ENCODE measurements around the gene DDR1. TPM values are rescaled to one million over a fixed set of nuclear protein-coding genes. Genes with fewer than 3 reads are reported as not detected.
A peak's percentile ranks its signal among the peaks of the same experiment; 100 is the strongest.
"Not testable (repeated sequence)": the region's sequence is repeated elsewhere in the genome, so short reads cannot be mapped to it uniquely, and the experiment has no call there.

DDR1 gene
- total RNA-seq, 4 donors from 2014 or later = 131 to 261 (median 140) TPM

DNA sequence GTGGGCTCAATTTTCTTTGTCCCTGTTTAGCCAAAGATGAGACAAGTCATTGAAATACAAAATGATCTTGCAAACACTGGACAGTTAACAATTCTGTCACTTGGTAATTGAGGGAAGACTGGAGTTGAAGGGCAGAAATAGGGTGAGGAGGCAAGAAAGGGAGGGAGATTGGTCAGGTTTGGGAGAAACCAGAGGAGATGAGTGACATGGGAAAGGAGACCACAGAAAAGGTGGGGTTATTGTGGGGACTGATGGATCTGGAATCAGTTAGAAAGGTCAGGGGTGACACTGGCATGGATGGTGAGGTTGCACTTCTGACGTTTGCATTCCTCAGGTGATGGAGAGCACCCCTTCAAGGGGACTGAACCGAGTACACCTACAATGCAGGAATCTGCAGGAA lies 24.4 kb downstream of the DDR1 start:
- Histone ChIP-seq H3K27me3 (no peaks in the 10 kb centered on the region), H3K9me3 (no peaks in the 10 kb centered on the region), H3K4me1 (peaks cover 13 to 29% (median 19%) of the 10 kb centered on the region in 3 donors), H3K4me3 (peak overlapping the region; percentile 57 to 89 (median 71)), H3K27ac (peak overlapping the region in 3 of 4 donors; percentile 57 to 81 (median 74)), H3K36me3 (peaks cover 0 to 39% (median 7%) of the 10 kb centered on the region in 3 donors)
- intact Hi-C loops (cut with DNase I) = no loop called here
- DNase-seq = no peak
- 13 to 27% methylated on average over 2 of the region's 2 CpGs for WGBS, 2 donors
- no peak for TF ChIP-seq POLR2A (IDR thresholded peaks at IDR 0.05)
- TF ChIP-seq CTCF (IDR thresholded peaks at IDR 0.05) = no peak

- peaks cover 0 to 39% (median 7%) of the 10 kb centered on the region in 3 donors for H3K36me3 ChIP-seq
- WGBS, 2 donors = 86 to 97% methylated on average over 6 to 10 of the region's 12 CpGs
- H3K9me3 ChIP-seq; H3K27ac ChIP-seq; intact Hi-C loops (cut with DNase I); H3K4me3 ChIP-seq; H3K27me3 ChIP-seq; DNase-seq: not testable (repeated sequence)
- peaks cover 27 to 43% (median 27%) of the 10 kb centered on the region in 3 donors for H3K4me1 ChIP-seq
Observed at GRCh38 chr6:30910473-30910872, 26.2 kb downstream of the DDR1 start.

- Histone ChIP-seq H3K27me3 (no peaks in the 10 kb centered on the region), H3K9me3 (no peaks in the 10 kb centered on the region), H3K27ac (peak overlapping the region; percentile 88 to 97 (median 95)), H3K36me3 (peaks cover 0 to 54% (median 7%) of the 10 kb centered on the region in 3 donors), H3K4me3 (peak overlapping the region in 2 of 4 donors; percentile 63 to 80), H3K4me1 (peaks cover 25 to 59% (median 31%) of the 10 kb centered on the region in 3 donors)
- intact Hi-C loops (cut with DNase I) = no loop called here
- WGBS, 2 donors = 76 to 81% methylated on average over 8 of the region's 8 CpGs
- no peak for TF ChIP-seq CTCF (IDR thresholded peaks at IDR 0.05)
- TF ChIP-seq POLR2A (IDR thresholded peaks at IDR 0.05) = no peak
- DNase-seq = no peak
Observed at GRCh38 chr6:30912746-30913520, 28.6 kb downstream of the DDR1 start.

GRCh38 chr6:30913721-30914075 lies 29.4 kb downstream of the DDR1 start:
- Histone ChIP-seq H3K27me3 (no peaks in the 10 kb centered on the region), H3K4me1 (peaks cover 22 to 56% (median 28%) of the 10 kb centered on the region in 3 donors), H3K4me3 (peak overlapping the region; percentile 47 to 80 (median 62)), H3K27ac (peak overlapping the region; percentile 88 to 97 (median 95)), H3K9me3 (no peaks in the 10 kb centered on the region), H3K36me3 (peaks cover 0 to 62% (median 7%) of the 10 kb centered on the region in 3 donors)
- intact Hi-C loops (cut with DNase I) = loop anchor here (2.0 kb wide), 1 partner anchor 155 kb away; no protein-coding TSS in a partner anchor
- TF ChIP-seq CTCF (IDR thresholded peaks at IDR 0.05) (no peak), POLR2A (IDR thresholded peaks at IDR 0.05) (no peak)
- DNase-seq = no peak
- WGBS, 2 donors = 5 to 47% methylated on average over 3 to 15 of the region's 31 CpGs

GRCh38 chr6:30914076-30914853 lies 29.9 kb downstream of the DDR1 start, which contains the start of gene VARS2:
VARS2 (plus strand) TSS chr6:30914238; CDS start chr6:30914837, 599 bp downstream.
- Histone ChIP-seq H3K27ac (peak within 1 kb of the TSS; percentile 88 to 97 (median 95)), H3K36me3 (peaks cover 0 to 67% (median 7%) of the 10 kb centered on the region in 3 donors), H3K4me1 (peaks cover 17 to 50% (median 25%) of the 10 kb centered on the region in 3 donors), H3K9me3 (no peaks in the 10 kb centered on the region), H3K4me3 (peak within 1 kb of the TSS; percentile 47 to 80 (median 62)), H3K27me3 (no peaks in the 10 kb centered on the region)
- peak; percentile 36 for DNase-seq
- intact Hi-C loops (cut with DNase I) = loop anchor here (2.0 kb wide), 1 partner anchor 155 kb away; no protein-coding TSS in a partner anchor
- 1 to 4% methylated on average over 3 to 16 of the region's 52 CpGs for WGBS, 2 donors
- TF ChIP-seq POLR2A (IDR thresholded peaks at IDR 0.05) (peak in 3 of 4 donors; percentile 70 to 91 (median 81)), CTCF (IDR thresholded peaks at IDR 0.05) (peak; percentile 29 to 85 (median 58))
